Fibroblast of lung (primary cell): ENCODE results near the gene SBF2. TPM values are rescaled to one million over a fixed set of nuclear protein-coding genes. Genes with fewer than 3 reads are reported as not detected.

Experiments
- DNase-seq, 2 donors: peaks; one replicate each; pipeline versions ENCODE4 v3.0.0 to v3.0.0-alpha.2; 2010; ENCODE audit warnings: low read depth in 2 of 2
- H2AFZ ChIP-seq: 2 replicates; pipeline ENCODE4 v1.5.1; 2012; ENCODE audit warnings: low read length, control low read depth, inconsistent platforms
- H3K27ac ChIP-seq: 2 replicates; pipeline ENCODE4 v1.5.1; 2011; ENCODE audit warnings: low read length, control low read depth; ENCODE audit not compliant: insufficient read depth
- H3K27me3 ChIP-seq: 2 replicates; pipeline ENCODE4 v1.5.1; 2011; ENCODE audit warnings: mild to moderate bottlenecking, low read length; ENCODE audit not compliant: control insufficient read depth, insufficient read depth
- H3K36me3 ChIP-seq: 2 replicates; pipeline ENCODE4 v1.5.1; 2011; ENCODE audit warnings: low read length; ENCODE audit not compliant: control insufficient read depth, insufficient read depth
- H3K4me1 ChIP-seq: 2 replicates; pipeline ENCODE4 v1.5.1; 2011; ENCODE audit warnings: low read length; ENCODE audit not compliant: control insufficient read depth, insufficient read depth; ENCODE audit errors: extremely low read depth
- H3K4me2 ChIP-seq: 2 replicates; pipeline ENCODE4 v1.5.1; 2011; ENCODE audit warnings: low read length, control low read depth; ENCODE audit not compliant: insufficient read depth; ENCODE audit errors: extremely low read depth
- H3K4me3 ChIP-seq, 4 experiments: fragments of 200-600 bp in 1 of 4; sonication (generic) in 1 of 4; replicated peaks in 1 of 4; 2 replicates each; pipeline ENCODE4 v1.5.1; 2011 to 2016; ENCODE audit warnings: low read length in 4 of 4, low read depth in 3 of 4, mild to moderate bottlenecking in 3 of 4, control low read depth in 2 of 4, inconsistent platforms in 1 of 4, mixed read lengths in 1 of 4; ENCODE audit not compliant: insufficient read depth in 1 of 4; ENCODE audit errors: control extremely low read depth in 1 of 4
- H3K79me2 ChIP-seq: 2 replicates; pipeline ENCODE4 v1.5.1; 2012; ENCODE audit warnings: mild to moderate bottlenecking, low read length, inconsistent platforms; ENCODE audit not compliant: control insufficient read depth, insufficient read depth
- H3K9ac ChIP-seq: 2 replicates; pipeline ENCODE4 v1.5.1; 2011; ENCODE audit warnings: mild to moderate bottlenecking, low read length, control low read depth; ENCODE audit not compliant: insufficient read depth
- H3K9me3 ChIP-seq: 2 replicates; pipeline ENCODE4 v1.5.1; 2012; ENCODE audit warnings: low read depth, low read length; ENCODE audit not compliant: control insufficient read depth, insufficient read depth
- H4K20me1 ChIP-seq: 2 replicates; pipeline ENCODE4 v1.5.1; 2011; ENCODE audit warnings: low read length; ENCODE audit not compliant: control insufficient read depth, insufficient read depth; ENCODE audit errors: extremely low read depth
- EZH2 ChIP-seq: IDR thresholded peaks from 2 replicates; pipeline ENCODE4 v1.5.1; 2012; ENCODE audit warnings: low read length, control low read depth, mild to moderate bottlenecking; ENCODE audit errors: missing control alignments
- polyA plus RNA-seq, 2 donors: library from polyadenylated mRNA; depleted of rRNA in 1 of 2; stranded (reverse) in 1 of 2; unstranded in 1 of 2; fragments of >200 nt; gene quantifications; 2 replicates each; pipeline ENCODE4 v1.2.1, GENCODE V29; 2011 to 2012; ENCODE audit warnings: missing spikeins in 1 of 2
- total RNA-seq: library from RNA; depleted of rRNA; stranded (reverse); fragments of >200 nt; gene quantifications from 2 replicates; pipeline ENCODE4 v1.2.1, GENCODE V29; 2014
- TF ChIP-seq, protein P1 (sequence below), 2 donors: IDR thresholded peaks in 1 of 2; conservative IDR thresholded peaks in 1 of 2; 1 replicate in 1 of 2; 2 replicates in 1 of 2; pipeline ENCODE4 v1.5.1; 2011 to 2012; ENCODE audit warnings: low read length in 2 of 2, control low read depth in 1 of 2, inconsistent platforms in 1 of 2, low read depth in 1 of 2, mild to moderate bottlenecking in 1 of 2

SBF2 gene
- total and polyA plus RNA-seq, 2 donors (not counting 1 experiment from before 2014, with no cell fraction given): 69.4 to 95.9 TPM

- Histone ChIP-seq H4K20me1 (no peaks in the 10 kb centered on the region), H3K27ac (no peak overlapping the region), H3K27me3 (no peaks in the 10 kb centered on the region), H2AFZ (no peak overlapping the region), H3K79me2 (peaks cover 3% of the 10 kb centered on the region), H3K9ac (no peak overlapping the region), H3K9me3 (no peaks in the 10 kb centered on the region), H3K36me3 (no peaks in the 10 kb centered on the region), H3K4me2 (no peak overlapping the region), H3K4me1 (no peaks in the 10 kb centered on the region), H3K4me3 (no peak overlapping the region)
- peak in 1 of 2 donors; percentile 58 for DNase-seq
- TF ChIP-seq, protein P1, sequence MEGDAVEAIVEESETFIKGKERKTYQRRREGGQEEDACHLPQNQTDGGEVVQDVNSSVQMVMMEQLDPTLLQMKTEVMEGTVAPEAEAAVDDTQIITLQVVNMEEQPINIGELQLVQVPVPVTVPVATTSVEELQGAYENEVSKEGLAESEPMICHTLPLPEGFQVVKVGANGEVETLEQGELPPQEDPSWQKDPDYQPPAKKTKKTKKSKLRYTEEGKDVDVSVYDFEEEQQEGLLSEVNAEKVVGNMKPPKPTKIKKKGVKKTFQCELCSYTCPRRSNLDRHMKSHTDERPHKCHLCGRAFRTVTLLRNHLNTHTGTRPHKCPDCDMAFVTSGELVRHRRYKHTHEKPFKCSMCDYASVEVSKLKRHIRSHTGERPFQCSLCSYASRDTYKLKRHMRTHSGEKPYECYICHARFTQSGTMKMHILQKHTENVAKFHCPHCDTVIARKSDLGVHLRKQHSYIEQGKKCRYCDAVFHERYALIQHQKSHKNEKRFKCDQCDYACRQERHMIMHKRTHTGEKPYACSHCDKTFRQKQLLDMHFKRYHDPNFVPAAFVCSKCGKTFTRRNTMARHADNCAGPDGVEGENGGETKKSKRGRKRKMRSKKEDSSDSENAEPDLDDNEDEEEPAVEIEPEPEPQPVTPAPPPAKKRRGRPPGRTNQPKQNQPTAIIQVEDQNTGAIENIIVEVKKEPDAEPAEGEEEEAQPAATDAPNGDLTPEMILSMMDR (conservative IDR thresholded peaks at IDR 0.05 in 1 of 2, IDR thresholded peaks at IDR 0.05 in 1 of 2; ENCODE audit: low read depth in 1 of 2, low read length in 2 of 2): no peak
- no peak for TF ChIP-seq EZH2
Measured at GRCh38 chr11:10125522-10126133, 168.4 kb downstream of the SBF2 start.

GRCh38 chr11:10122326-10123197, 171.5 kb downstream of the SBF2 start:
- peak overlapping the region; percentile 4 for H3K4me2 ChIP-seq
- H3K9me3 ChIP-seq: no peaks in the 10 kb centered on the region
- TF ChIP-seq, protein P1 (conservative IDR thresholded peaks at IDR 0.05 in 1 of 2, IDR thresholded peaks at IDR 0.05 in 1 of 2; ENCODE audit: low read depth in 1 of 2, low read length in 2 of 2): no peak
- no peaks in the 10 kb centered on the region for H4K20me1 ChIP-seq
- no peaks in the 10 kb centered on the region for H3K27me3 ChIP-seq
- no peaks in the 10 kb centered on the region for H3K36me3 ChIP-seq
- H3K9ac ChIP-seq: no peak overlapping the region
- peak; percentile 15 to 93 for DNase-seq
- H3K4me3 ChIP-seq: no peak overlapping the region
- H3K27ac ChIP-seq: no peak overlapping the region
- peaks cover 3% of the 10 kb centered on the region for H3K79me2 ChIP-seq
- no peak overlapping the region for H2AFZ ChIP-seq
- H3K4me1 ChIP-seq: peaks cover under 1% of the 10 kb centered on the region

DNA sequence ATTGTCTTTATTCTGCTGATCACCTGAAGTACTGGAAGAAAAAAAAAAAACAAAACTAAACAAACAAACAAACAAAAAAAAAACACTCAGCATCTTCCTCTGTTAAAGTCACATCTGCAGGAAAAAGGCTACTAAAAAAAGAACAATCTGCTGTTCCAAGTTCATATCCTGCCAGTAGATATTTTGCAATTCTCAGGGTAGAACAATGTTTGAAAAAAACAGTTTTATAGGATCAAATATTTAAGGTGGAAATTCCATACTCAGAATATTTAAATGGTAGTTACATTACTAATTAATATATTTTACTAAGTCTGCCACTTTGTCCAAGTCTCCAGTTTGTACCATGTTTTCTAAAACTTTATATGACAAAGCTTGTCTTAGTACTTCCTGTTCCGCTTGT, 175.2 kb downstream of the SBF2 start:
- H3K27ac ChIP-seq: no peak overlapping the region
- no peak overlapping the region for H2AFZ ChIP-seq
- peaks cover 3% of the 10 kb centered on the region for H3K79me2 ChIP-seq
- H3K4me1 ChIP-seq: peaks cover 5% of the 10 kb centered on the region
- H3K9me3 ChIP-seq: no peaks in the 10 kb centered on the region
- DNase-seq: no peak
- no peak overlapping the region for H3K4me3 ChIP-seq
- no peaks in the 10 kb centered on the region for H3K36me3 ChIP-seq
- no peaks in the 10 kb centered on the region for H4K20me1 ChIP-seq
- H3K9ac ChIP-seq: no peak overlapping the region
- no peak overlapping the region for H3K4me2 ChIP-seq
- TF ChIP-seq, protein P1 (conservative IDR thresholded peaks at IDR 0.05 in 1 of 2, IDR thresholded peaks at IDR 0.05 in 1 of 2; ENCODE audit: low read depth in 1 of 2, low read length in 2 of 2): no peak
- no peak for TF ChIP-seq EZH2
- no peaks in the 10 kb centered on the region for H3K27me3 ChIP-seq
